22Rv1 (cell line): ENCODE measurements around the gene NUP210L.
A peak's percentile ranks its signal among the peaks of the same experiment; 100 is the strongest.
"Not testable (repeated sequence)": the region's sequence is repeated elsewhere in the genome, so short reads cannot be mapped to it uniquely, and the experiment has no call there.

ENCODE experiments used
- H3K27ac ChIP-seq: fragments of 450-650 bp; 2 replicates; pipeline ENCODE4 v1.5.1; 2017
- ZFX ChIP-seq: fragments of 450-650 bp; IDR thresholded peaks from 2 replicates; pipeline ENCODE4 v1.6.1; 2017; ENCODE audit warnings: antibody characterized with exemption, borderline replicate concordance
- TF ChIP-seq, protein P1 (sequence below): fragments of 450-650 bp; IDR thresholded peaks from 2 replicates; pipeline ENCODE4 v1.5.1; 2017; ENCODE audit warnings: mild to moderate bottlenecking

Gene NUP210L

GRCh38 chr1:154129391-154129970 is 25.4 kb downstream of the NUP210L start:
- TF ChIP-seq, protein P1, sequence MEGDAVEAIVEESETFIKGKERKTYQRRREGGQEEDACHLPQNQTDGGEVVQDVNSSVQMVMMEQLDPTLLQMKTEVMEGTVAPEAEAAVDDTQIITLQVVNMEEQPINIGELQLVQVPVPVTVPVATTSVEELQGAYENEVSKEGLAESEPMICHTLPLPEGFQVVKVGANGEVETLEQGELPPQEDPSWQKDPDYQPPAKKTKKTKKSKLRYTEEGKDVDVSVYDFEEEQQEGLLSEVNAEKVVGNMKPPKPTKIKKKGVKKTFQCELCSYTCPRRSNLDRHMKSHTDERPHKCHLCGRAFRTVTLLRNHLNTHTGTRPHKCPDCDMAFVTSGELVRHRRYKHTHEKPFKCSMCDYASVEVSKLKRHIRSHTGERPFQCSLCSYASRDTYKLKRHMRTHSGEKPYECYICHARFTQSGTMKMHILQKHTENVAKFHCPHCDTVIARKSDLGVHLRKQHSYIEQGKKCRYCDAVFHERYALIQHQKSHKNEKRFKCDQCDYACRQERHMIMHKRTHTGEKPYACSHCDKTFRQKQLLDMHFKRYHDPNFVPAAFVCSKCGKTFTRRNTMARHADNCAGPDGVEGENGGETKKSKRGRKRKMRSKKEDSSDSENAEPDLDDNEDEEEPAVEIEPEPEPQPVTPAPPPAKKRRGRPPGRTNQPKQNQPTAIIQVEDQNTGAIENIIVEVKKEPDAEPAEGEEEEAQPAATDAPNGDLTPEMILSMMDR = no peak
- TF ChIP-seq ZFX = no peak
- no peak overlapping the region for H3K27ac ChIP-seq

GRCh38 chr1:154123205-154123604 is 31.7 kb downstream of the NUP210L start:
- H3K27ac ChIP-seq = not testable (repeated sequence)

DNA sequence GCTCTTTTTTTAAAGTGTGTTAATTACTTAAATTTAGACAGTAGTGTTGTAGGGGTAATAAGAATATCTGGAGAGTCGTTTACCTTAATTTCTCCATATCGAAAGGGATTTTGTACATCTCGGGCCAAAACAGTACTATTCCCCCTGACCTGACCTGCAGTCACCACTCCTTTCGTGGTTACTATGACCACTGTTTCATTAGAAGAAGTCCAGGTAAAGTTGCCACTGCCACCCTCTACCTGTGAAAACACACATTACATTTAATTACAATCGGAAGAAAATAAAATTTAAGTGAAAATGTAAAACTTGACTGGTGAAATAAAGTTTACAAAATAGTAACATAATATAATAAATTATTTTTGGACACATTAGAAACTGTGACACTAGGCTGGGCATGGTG is 37.2 kb downstream of the NUP210L start:
- H3K27ac ChIP-seq = no peak overlapping the region
- no peak for TF ChIP-seq ZFX
- TF ChIP-seq, protein P1 = peak; percentile 29; the same call in 1 of the 2 replicates

DNA sequence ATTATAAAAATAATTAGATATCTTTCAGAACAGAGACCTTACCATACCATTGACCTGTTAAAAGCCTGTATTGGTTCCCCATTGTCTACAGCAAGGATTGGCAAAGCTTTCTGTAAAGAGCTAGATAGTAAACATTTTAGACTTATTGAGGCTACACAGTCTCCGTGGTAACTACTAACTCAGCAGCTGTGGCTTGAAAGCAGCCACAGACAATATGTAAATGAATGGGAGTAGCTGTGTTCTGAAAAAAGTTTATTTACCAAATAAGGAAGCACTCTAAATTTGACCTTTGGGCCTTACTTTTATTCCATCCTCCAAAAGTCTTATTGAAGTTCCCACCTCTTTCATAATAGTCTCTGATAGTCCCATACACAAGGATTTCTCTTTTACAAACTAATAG is 39.7 kb downstream of the NUP210L start:
- peak overlapping the region; percentile 4; the same call in 1 of the 2 replicates for H3K27ac ChIP-seq
- TF ChIP-seq, protein P1 = no peak
- TF ChIP-seq ZFX = no peak

DNA sequence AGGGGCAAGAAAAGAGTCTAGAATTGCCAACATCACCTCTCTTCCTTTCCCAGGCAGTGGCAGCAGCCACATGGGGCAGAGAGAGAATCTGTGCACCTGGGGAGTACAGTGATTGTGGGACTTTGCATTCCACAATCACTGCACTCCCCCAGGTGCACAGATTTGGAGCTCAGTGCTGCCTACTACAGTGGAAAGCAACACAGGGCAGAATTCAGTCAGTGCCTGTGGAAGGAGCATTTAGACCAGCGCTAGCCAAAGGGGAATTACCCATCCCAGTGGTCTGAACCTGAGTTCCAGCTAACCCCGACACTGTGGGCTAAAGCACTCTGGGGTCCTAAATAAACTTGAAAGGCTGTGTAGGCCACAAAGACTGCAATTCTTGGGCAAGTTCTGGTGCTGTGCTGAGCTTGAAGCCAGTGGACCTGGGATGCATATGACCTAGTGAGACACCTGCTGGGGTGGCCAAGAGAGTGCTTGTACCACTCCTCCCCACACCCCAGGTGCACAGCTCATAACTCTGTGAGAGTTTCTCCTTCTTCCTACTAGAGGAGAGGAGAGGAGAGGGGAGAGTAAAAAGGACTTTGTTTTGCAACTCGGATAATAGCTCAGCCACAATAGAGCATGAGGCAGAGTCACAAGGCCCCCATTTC is 50.3 kb downstream of the NUP210L start:
- H3K27ac ChIP-seq = no peak overlapping the region
- TF ChIP-seq, protein P1 = peak; percentile 31
- no peak for TF ChIP-seq ZFX

DNA sequence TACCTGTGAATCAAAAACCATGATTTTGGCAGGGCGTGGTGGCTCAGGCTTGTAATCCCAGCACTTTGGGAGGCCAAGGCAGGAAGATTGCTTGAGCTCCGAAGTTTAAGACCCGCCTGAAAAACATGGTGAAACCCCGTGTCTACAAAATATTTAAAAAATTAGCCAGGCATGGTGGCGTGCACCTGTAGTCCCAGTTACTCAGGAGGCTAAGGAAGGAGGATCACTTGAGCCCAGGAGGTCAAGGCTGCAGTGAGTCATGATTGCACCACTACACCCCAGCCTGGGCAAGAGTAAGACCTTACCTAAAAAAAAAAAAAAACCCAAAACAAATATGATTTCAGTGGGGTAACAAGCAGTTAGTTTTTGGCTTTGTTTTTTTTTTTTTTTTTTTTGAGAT is 54.7 kb downstream of the NUP210L start:
- not testable (repeated sequence) for H3K27ac ChIP-seq

DNA sequence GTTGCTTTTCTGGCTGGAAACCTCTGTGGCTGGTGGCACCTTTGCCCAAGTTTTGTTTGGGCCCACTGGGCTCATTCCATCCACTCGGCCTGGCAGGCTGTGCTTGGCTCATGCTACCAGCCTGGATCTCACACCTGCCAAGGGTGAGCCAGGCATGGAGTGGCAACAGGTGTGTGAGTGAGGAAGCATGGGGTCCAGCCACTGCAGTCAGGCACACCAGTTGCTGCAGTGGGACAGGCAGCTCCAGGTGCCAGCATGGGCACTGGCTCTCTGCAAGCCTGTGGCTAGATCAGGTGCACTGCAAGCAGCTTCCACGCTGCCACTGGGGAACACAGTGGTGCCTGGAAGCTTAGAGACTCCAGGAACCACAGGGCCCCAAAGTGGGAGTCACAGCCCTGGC is 57.0 kb downstream of the NUP210L start:
- no peak for TF ChIP-seq ZFX
- TF ChIP-seq, protein P1 = no peak

GRCh38 chr1:154095456-154096060 is 59.3 kb downstream of the NUP210L start:
- no peak overlapping the region for H3K27ac ChIP-seq
- TF ChIP-seq, protein P1 = no peak
- TF ChIP-seq ZFX = no peak

More for the DNA sequence above, 57.0 kb downstream of the NUP210L start:
- H3K27ac ChIP-seq = no peak overlapping the region
